HepG2 (cell line): ENCODE results near the gene BIRC7. TPM values are rescaled to one million over a fixed set of nuclear protein-coding genes. Genes with fewer than 3 reads are reported as not detected.
A peak's percentile ranks its signal among the peaks of the same experiment; 100 is the strongest.

Experiments used
- BCL3 ChIP-seq: sonication (generic); formaldehyde crosslinking; IDR thresholded peaks from 2 replicates; pipeline ENCODE4 v1.5.1; 2020; ENCODE audit warnings: mild to moderate bottlenecking, missing genetic modification reagents, moderate library complexity
- KLF16 ChIP-seq, 2 experiments: sonication (generic) in 1 of 2; formaldehyde crosslinking in 1 of 2; IDR thresholded peaks; 2 replicates each; pipeline versions ENCODE4 v1.6.1 to v1.8.0; 2016 to 2023; ENCODE audit warnings: missing genetic modification reagents in 2 of 2, missing compliant biosample characterization in 1 of 2
- NFRKB ChIP-seq: fragments of 450-650 bp; IDR thresholded peaks from 2 replicates; pipeline ENCODE4 v1.6.1; 2017
- RCOR2 ChIP-seq: IDR thresholded peaks from 2 replicates; pipeline ENCODE4 v1.6.1; 2016; ENCODE audit warnings: missing biosample characterization, missing genetic modification reagents
- STAG1 ChIP-seq: sonication (generic); formaldehyde crosslinking; IDR thresholded peaks from 2 replicates; pipeline ENCODE4 v1.4.0; 2020; ENCODE audit warnings: missing genetic modification reagents
- ZNF740 ChIP-seq: sonication (generic); formaldehyde crosslinking; IDR thresholded peaks from 2 replicates; pipeline ENCODE4 v1.4.0; 2020; ENCODE audit warnings: missing genetic modification reagents
- polyA plus RNA-seq, 8 experiments: library from polyadenylated mRNA; depleted of rRNA in 3 of 8; stranded (reverse) in 7 of 8; unstranded in 1 of 8; fragments of >200 nt; fragmentation: Illumina TruSeq in 4 of 8; extraction: Trizol in 4 of 8; gene quantifications; 2 replicates each; pipeline versions ENCODE4 v1.2.1 to v1.2.3, GENCODE V29; 2011 to 2016; ENCODE audit warnings: low read depth in 4 of 8, missing spikeins in 1 of 8, mixed read lengths in 1 of 8; ENCODE audit not compliant: insufficient read depth in 1 of 8
- total RNA-seq, 5 experiments: library from RNA; depleted of rRNA; stranded (reverse); fragments of >200 nt; fragmentation: Illumina TruSeq; extraction: Trizol; gene quantifications; 2 replicates each; pipeline ENCODE4 v1.2.3, GENCODE V29; 2016; ENCODE audit warnings: low read depth in 1 of 5
- TF ChIP-seq, protein P1 (sequence below): fragments of 450-650 bp; IDR thresholded peaks from 2 replicates; pipeline ENCODE4 v1.6.1; 2016
- TF ChIP-seq, protein P2 (sequence below), 2 experiments: sonication (generic) in 1 of 2; formaldehyde crosslinking in 1 of 2; IDR thresholded peaks; 2 replicates each; pipeline versions ENCODE4 v1.5.1 to v1.6.1; 2011 to 2020; ENCODE audit warnings: borderline replicate concordance in 1 of 2, low read depth in 1 of 2, low read length in 1 of 2, mild to moderate bottlenecking in 1 of 2, missing genetic modification reagents in 1 of 2, moderate library complexity in 1 of 2
- TF ChIP-seq, protein P3 (sequence below): sonication (generic); formaldehyde crosslinking; IDR thresholded peaks from 2 replicates; pipeline ENCODE4 v1.9.0; 2021; ENCODE audit warnings: missing genetic modification reagents, mild to moderate bottlenecking, borderline replicate concordance
- TF ChIP-seq, protein P4 (sequence below): sonication (generic); formaldehyde crosslinking; IDR thresholded peaks from 2 replicates; pipeline ENCODE4 v1.5.0; 2020; ENCODE audit warnings: missing genetic modification reagents, mild to moderate bottlenecking, borderline replicate concordance

Gene BIRC7
- total and polyA plus RNA-seq, 2 of the 13 experiments (the other 11 are each of a cell fraction or from before 2014, with no cell fraction given), result 0.27 to 5.1 TPM

- TF ChIP-seq, protein P1, sequence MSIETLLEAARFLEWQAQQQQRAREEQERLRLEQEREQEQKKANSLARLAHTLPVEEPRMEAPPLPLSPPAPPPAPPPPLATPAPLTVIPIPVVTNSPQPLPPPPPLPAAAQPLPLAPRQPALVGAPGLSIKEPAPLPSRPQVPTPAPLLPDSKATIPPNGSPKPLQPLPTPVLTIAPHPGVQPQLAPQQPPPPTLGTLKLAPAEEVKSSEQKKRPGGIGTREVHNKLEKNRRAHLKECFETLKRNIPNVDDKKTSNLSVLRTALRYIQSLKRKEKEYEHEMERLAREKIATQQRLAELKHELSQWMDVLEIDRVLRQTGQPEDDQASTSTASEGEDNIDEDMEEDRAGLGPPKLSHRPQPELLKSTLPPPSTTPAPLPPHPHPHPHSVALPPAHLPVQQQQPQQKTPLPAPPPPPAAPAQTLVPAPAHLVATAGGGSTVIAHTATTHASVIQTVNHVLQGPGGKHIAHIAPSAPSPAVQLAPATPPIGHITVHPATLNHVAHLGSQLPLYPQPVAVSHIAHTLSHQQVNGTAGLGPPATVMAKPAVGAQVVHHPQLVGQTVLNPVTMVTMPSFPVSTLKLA, result no peak
- TF ChIP-seq, protein P2, sequence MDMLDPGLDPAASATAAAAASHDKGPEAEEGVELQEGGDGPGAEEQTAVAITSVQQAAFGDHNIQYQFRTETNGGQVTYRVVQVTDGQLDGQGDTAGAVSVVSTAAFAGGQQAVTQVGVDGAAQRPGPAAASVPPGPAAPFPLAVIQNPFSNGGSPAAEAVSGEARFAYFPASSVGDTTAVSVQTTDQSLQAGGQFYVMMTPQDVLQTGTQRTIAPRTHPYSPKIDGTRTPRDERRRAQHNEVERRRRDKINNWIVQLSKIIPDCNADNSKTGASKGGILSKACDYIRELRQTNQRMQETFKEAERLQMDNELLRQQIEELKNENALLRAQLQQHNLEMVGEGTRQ (IDR thresholded peaks at IDR 0.05; ENCODE audit: low read depth, low read length), result no peak
- TF ChIP-seq, protein P2 (CRISPR knock-in tag; IDR thresholded peaks at IDR 0.05; ENCODE audit: borderline replicate concordance), result no peak
- TF ChIP-seq KLF16 (CRISPR knock-in tag; IDR thresholded peaks at IDR 0.05) (no peak), ZNF740 (CRISPR knock-in tag) (peak; percentile 35; the same call in 1 of the 2 replicates), STAG1 (no peak), NFRKB (no peak), RCOR2 (no peak), BCL3 (CRISPR knock-in tag) (0 out of 2 replicates have a peak, but pooled peaks have one; percentile 31)
- TF ChIP-seq, protein P3, sequence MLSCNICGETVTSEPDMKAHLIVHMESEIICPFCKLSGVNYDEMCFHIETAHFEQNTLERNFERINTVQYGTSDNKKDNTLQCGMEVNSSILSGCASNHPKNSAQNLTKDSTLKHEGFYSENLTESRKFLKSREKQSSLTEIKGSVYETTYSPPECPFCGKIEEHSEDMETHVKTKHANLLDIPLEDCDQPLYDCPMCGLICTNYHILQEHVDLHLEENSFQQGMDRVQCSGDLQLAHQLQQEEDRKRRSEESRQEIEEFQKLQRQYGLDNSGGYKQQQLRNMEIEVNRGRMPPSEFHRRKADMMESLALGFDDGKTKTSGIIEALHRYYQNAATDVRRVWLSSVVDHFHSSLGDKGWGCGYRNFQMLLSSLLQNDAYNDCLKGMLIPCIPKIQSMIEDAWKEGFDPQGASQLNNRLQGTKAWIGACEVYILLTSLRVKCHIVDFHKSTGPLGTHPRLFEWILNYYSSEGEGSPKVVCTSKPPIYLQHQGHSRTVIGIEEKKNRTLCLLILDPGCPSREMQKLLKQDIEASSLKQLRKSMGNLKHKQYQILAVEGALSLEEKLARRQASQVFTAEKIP, result no peak
- TF ChIP-seq, protein P4, sequence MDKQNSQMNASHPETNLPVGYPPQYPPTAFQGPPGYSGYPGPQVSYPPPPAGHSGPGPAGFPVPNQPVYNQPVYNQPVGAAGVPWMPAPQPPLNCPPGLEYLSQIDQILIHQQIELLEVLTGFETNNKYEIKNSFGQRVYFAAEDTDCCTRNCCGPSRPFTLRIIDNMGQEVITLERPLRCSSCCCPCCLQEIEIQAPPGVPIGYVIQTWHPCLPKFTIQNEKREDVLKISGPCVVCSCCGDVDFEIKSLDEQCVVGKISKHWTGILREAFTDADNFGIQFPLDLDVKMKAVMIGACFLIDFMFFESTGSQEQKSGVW, result no peak
These were observed 38.9 kb downstream of the BIRC7 start (continued) for GRCh38 chr20:63274381-63275228.
